Measurements from ENCODE around the gene ATG7.
"Not testable (repeated sequence)": the region's sequence is repeated elsewhere in the genome, so short reads cannot be mapped to it uniquely, and the experiment has no call there.

The ATG7 gene

DNA sequence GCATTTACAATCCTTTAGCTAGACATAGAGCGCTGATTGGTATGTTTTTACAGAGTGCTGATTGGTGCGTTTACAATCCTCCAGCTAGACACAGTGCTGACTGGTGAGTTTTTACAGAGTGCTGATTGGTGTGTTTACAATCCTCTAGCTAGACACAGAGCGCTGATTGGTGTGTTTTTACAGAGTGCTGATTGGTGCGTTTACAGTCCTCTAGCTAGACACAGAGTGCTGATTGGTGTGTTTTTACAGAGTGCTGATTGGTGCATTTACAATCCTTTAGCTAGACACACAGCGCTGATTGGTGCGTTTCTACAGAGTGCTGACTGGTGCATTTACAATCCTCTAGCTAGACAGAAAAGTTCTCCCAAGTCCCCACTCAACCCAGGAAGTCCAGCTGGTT, 76.7 kb downstream of the ATG7 start:
- ATAC-seq, H3K4me3 Mint-ChIP-seq, H3K4me1 Mint-ChIP-seq, H3K27me3 Mint-ChIP-seq, H3K27ac Mint-ChIP-seq, H3K9me3 Mint-ChIP-seq: not testable (repeated sequence)
- peaks cover 76% of the 10 kb centered on the region for H3K36me3 Mint-ChIP-seq

DNA sequence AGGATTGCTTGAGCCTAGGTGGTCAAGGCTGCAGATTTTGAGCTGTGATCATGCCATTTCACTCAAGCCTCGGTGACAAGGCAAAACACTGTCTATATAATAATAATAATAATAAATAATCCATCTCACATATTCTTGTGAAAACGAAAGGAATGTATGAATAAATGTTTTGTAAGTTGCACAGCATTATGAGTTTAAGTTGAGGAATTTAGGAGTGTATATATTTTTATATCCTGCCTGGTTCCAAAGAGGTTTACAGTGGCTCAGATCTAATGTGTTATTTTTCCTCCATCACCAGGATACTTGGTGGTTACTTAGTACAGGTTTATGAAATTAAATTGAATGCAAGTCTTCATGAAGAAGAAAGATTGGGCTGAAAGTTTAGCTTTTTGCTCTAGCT, 77.2 kb downstream of the ATG7 start:
- Mint-ChIP-seq H3K27ac (no peak overlapping the region), H3K9me3 (peaks cover 5% of the 10 kb centered on the region), H3K36me3 (peaks cover 71% of the 10 kb centered on the region), H3K4me1 (no peaks in the 10 kb centered on the region), H3K27me3 (no peaks in the 10 kb centered on the region), H3K4me3 (no peak overlapping the region)
- ATAC-seq, result no peak

DNA sequence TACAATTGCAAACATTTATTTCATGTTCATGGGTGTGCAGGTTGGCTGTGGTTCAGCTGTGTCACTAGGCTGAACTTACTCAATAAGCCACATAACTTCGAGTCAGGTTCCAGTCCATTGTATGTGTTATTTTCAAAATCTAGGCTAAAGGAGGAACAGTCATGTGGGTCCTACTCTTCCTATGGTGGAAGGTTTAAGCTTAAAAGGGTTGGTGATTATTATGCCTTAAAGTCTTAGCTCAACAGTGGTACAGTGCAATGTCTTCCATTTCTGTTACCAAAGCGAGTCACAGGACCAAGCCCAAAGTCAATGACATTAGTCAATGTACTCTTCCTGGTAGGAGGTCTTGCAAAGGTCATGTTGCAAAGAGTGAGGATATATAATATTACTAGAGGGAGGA, 78.2 kb downstream of the ATG7 start:
- Mint-ChIP-seq H3K9me3 (peaks cover 5% of the 10 kb centered on the region), H3K36me3 (peaks cover 79% of the 10 kb centered on the region), H3K4me3 (no peak overlapping the region), H3K27ac (no peak overlapping the region), H3K27me3 (no peaks in the 10 kb centered on the region), H3K4me1 (no peaks in the 10 kb centered on the region)
- ATAC-seq, result no peak

DNA sequence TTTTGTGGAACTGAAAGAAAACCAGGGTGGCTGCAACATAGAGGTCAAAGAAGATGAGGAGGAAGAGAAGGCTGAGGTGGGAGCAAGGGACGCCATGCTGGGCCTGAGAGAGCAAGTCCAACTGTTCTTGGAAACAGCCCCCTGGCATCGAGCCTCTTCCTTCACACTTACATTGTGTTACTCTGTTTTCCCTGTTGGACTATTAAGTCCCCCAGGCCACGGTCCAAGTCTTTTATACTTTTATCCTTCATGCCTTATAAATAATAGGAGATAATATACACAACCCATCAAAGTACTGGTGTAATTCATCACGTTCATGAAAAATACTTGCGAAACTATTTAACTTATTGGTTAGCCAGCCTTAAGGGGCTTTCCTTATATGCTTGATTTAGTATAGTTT, 79.3 kb downstream of the ATG7 start:
- Mint-ChIP-seq H3K27ac (no peak overlapping the region), H3K36me3 (peaks cover 80% of the 10 kb centered on the region)

DNA sequence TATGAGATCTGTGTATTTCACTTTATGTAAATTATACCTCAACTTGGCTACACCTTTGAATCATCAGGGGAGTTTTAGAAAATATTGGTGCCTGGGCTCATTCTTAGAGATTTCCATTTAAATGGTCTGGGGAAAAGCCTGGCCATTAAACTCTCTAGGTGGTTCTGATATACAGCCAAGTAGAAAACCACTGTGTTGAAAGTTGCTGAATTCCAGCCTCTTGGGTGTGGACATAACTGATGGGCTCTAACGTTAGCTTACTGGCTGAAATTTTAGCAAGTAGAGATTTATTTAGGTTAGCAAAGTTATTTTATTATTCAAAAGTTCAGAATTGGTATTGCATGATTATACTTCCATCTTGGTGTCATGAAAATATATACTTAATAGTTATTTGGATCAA, 84.1 kb downstream of the ATG7 start:
- Mint-ChIP-seq H3K27me3 (no peaks in the 10 kb centered on the region), H3K4me1 (no peaks in the 10 kb centered on the region), H3K27ac (no peak overlapping the region), H3K9me3 (no peaks in the 10 kb centered on the region), H3K4me3 (no peak overlapping the region), H3K36me3 (peaks cover 64% of the 10 kb centered on the region)
- ATAC-seq, result no peak

More for the DNA sequence above, 79.3 kb downstream of the ATG7 start:
- no peaks in the 10 kb centered on the region for H3K4me1 Mint-ChIP-seq
- peaks cover 5% of the 10 kb centered on the region for H3K9me3 Mint-ChIP-seq
- ATAC-seq, result no peak
- no peaks in the 10 kb centered on the region for H3K27me3 Mint-ChIP-seq
- no peak overlapping the region for H3K4me3 Mint-ChIP-seq

DNA sequence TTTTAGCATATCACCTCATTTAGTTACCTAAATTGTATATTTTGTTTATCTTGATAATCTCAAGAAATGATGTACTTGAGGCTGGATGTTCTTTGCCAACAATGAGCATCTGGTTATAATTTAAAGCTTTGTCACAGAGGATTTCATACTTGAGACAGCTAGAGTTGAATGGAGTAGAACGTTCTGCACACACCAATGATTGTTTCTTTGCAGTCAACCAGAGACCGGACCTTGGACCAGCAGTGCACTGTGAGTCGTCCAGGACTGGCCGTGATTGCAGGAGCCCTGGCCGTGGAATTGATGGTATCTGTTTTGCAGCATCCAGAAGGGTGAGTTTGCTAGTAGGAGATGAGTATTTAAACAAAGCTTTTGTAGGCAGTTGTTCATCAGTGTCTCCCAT, 90.4 kb downstream of the ATG7 start:
- Mint-ChIP-seq H3K9me3 (no peaks in the 10 kb centered on the region), H3K36me3 (peaks cover 71% of the 10 kb centered on the region), H3K27ac (no peak overlapping the region), H3K4me3 (no peak overlapping the region), H3K27me3 (no peaks in the 10 kb centered on the region), H3K4me1 (no peaks in the 10 kb centered on the region)
- ATAC-seq, result no peak

DNA sequence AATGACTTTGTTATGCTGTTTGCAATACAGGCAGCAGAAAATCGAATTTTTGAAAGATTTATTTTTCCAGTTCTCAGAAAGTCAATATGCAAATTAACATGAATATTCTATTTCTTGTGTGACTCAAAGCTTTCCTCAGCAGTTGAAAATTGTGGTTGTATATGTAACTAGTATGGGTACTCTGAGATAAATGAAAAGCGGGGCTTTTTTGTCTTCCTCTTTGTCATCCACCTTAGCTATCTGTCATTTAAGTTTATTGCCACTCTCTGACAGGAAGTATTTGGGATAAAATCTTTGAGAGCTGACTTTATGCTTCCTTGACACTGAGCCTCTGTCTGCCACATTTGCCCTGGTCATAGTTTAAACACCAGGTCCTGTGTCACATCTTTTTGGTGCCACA, 91.5 kb downstream of the ATG7 start:
- Mint-ChIP-seq H3K4me1 (no peaks in the 10 kb centered on the region), H3K4me3 (no peak overlapping the region), H3K27me3 (no peaks in the 10 kb centered on the region), H3K36me3 (peaks cover 63% of the 10 kb centered on the region), H3K9me3 (no peaks in the 10 kb centered on the region), H3K27ac (no peak overlapping the region)
- no peak for ATAC-seq

DNA sequence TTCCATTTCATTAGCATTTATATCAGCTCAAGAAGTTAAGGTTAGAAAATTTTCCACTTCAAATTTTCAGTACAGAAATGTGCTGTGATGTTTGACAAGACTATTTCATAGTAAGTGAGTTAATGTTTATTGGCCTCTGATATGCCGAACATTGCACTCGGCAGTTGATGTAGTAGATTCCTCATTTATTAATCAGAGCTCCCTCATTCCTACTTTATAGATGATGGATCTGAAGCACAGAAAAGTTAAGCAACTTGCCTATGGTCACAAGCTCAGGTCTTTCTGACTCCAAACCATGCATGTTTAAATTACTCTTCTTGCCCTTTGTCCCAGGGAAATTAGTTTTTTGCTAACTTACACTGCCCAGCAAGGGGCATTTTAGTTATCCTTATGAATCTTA, 92.0 kb downstream of the ATG7 start:
- Mint-ChIP-seq H3K4me1 (no peaks in the 10 kb centered on the region), H3K27ac (no peak overlapping the region), H3K4me3 (no peak overlapping the region), H3K36me3 (peaks cover 61% of the 10 kb centered on the region), H3K27me3 (no peaks in the 10 kb centered on the region), H3K9me3 (no peaks in the 10 kb centered on the region)
- no peak for ATAC-seq

DNA sequence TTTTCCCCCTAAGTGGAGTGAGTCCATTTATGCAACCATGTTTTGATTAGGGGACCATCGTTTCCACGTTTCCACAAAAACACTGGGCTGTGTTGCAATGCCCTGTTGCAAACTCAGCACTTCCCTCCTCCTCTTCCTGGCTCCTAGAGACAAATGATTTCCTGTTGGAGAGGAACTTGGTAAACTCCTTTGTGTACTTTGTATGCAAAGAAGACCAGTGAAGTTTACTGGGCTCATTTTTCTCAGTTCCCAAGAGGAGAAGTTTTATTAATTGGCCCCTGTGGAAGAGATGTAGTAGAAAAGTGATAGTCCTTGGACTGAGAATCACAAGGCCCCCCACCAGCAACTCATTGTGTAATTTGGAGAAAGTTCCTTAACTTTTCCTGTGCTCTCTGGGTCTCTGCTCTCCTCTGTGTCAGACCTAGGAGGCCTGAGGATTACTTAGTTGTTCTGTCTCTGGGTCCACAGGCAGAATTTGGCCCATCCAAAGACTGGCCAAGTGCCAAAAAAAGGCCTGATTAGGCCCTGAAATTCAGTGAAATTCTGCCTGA, 95.0 kb downstream of the ATG7 start:
- Mint-ChIP-seq H3K36me3 (peaks cover 70% of the 10 kb centered on the region), H3K9me3 (no peaks in the 10 kb centered on the region), H3K27me3 (no peaks in the 10 kb centered on the region), H3K4me1 (no peaks in the 10 kb centered on the region), H3K4me3 (no peak overlapping the region), H3K27ac (no peak overlapping the region)
- ATAC-seq, result no peak

DNA sequence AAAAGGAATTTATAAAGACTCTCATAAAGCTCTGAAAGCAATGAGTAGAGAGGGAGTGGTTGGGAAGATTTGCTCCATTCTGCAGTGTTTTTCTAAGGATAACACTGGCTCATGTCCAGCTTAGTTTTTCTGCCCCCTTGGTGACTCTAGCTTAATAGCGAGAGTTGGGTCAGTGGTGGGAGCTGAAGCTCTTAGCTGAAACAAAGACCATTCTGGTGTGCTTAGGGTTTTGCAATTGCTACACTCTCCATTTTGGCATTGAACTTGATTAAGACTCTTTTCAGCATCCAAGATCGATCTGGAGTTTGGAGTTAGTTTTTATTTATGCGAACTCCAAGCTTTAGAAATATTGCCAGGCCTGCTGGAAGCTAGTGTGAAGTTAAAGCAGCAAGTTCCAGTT, 98.0 kb downstream of the ATG7 start:
- no peak overlapping the region for H3K27ac Mint-ChIP-seq
- no peak overlapping the region for H3K4me3 Mint-ChIP-seq
- no peak for ATAC-seq
- H3K4me1 Mint-ChIP-seq, result no peaks in the 10 kb centered on the region
- H3K27me3 Mint-ChIP-seq, result no peaks in the 10 kb centered on the region
- no peaks in the 10 kb centered on the region for H3K9me3 Mint-ChIP-seq
- H3K36me3 Mint-ChIP-seq, result peaks cover 49% of the 10 kb centered on the region

DNA sequence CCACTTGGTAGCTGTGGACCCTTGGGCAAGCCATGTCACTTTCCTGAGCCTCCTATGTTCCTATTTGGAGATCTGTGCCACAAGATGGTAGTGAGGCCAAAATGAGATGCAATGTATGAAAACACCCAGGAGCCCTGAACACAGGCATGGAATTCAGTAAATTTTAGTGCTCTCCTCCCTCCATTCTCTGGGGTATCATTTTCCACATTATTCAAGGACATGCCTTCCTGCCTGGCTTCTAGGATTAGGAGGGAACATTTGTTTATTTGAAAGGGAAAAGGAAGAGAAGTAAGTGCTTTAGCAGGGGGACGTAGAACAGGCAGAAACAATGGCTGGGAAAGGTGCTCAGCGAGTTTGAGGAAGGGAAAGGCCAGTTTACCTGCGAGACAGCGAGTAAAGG, 98.8 kb downstream of the ATG7 start:
- no peaks in the 10 kb centered on the region for H3K4me1 Mint-ChIP-seq
- peaks cover 46% of the 10 kb centered on the region for H3K36me3 Mint-ChIP-seq
- H3K27ac Mint-ChIP-seq, result no peak overlapping the region

DNA sequence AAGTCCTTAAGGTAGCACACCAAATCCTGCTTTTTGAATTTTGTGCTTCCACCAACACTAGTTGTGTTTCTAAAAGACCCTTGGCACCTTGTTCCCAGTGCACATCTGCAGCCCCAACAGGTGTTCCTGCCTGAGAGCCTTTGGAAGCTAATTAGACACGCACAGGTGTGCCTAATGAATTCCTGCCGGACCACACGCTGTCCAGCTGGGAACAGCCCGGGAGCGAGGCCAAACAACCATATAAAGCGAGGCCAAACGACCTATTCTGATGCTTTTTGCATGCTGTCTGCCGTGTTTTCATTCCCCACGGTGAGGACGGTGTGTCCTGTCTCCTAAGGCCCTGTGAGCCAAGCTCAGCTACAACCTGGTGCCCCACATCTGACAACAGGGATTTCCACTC, 99.5 kb downstream of the ATG7 start:
- Mint-ChIP-seq H3K4me3 (no peak overlapping the region), H3K36me3 (peaks cover 43% of the 10 kb centered on the region), H3K9me3 (no peaks in the 10 kb centered on the region), H3K4me1 (no peaks in the 10 kb centered on the region), H3K27me3 (no peaks in the 10 kb centered on the region), H3K27ac (no peak overlapping the region)
- ATAC-seq, result no peak

More for the DNA sequence above, 98.8 kb downstream of the ATG7 start:
- ATAC-seq, result no peak
- Mint-ChIP-seq H3K27me3 (no peaks in the 10 kb centered on the region), H3K9me3 (no peaks in the 10 kb centered on the region), H3K4me3 (no peak overlapping the region)

DNA sequence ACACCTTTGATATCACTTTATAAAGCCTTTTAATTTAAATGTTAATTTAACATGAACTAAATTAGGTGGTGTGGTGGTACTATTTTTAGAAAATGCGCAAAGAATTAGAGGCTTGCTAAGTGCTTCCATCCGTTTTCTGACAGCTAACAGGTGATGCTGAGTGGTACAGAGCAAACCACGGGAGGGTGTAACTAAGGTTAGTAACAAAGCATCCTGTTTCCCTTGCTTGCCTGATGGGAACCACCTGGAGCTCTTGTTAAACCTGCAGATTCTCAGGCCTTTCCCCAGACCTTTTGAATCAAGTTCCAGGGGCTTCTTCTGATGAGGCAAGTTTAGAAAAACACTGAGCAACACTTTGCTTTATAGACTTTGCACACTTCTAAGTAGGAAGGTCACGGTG, 101.0 kb downstream of the ATG7 start:
- no peaks in the 10 kb centered on the region for H3K9me3 Mint-ChIP-seq
- peaks cover 44% of the 10 kb centered on the region for H3K36me3 Mint-ChIP-seq
- H3K27me3 Mint-ChIP-seq, result no peaks in the 10 kb centered on the region
- H3K27ac Mint-ChIP-seq, result no peak overlapping the region
- ATAC-seq, result no peak
- no peak overlapping the region for H3K4me3 Mint-ChIP-seq
- H3K4me1 Mint-ChIP-seq, result no peaks in the 10 kb centered on the region

DNA sequence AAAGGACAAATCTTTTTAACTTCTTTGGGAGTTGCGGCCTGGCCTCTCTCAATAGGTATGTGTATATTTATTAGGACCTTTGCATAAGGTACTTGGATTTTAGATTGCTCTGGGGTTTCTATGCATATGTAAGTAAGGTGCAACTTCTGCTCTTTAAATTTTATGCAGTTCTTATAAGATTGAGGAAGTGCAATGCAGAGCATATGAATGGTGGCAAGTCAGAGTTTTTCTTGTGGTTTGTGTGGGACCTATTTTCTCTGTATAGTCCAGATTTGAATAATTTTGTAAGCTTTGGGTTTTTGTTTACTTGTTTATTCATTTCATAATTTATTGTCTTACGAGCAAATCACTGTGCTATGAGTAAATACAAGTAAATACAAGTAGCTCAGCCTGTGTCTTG, 101.5 kb downstream of the ATG7 start:
- H3K27me3 Mint-ChIP-seq, result no peaks in the 10 kb centered on the region
- no peak overlapping the region for H3K4me3 Mint-ChIP-seq
- no peak for ATAC-seq

DNA sequence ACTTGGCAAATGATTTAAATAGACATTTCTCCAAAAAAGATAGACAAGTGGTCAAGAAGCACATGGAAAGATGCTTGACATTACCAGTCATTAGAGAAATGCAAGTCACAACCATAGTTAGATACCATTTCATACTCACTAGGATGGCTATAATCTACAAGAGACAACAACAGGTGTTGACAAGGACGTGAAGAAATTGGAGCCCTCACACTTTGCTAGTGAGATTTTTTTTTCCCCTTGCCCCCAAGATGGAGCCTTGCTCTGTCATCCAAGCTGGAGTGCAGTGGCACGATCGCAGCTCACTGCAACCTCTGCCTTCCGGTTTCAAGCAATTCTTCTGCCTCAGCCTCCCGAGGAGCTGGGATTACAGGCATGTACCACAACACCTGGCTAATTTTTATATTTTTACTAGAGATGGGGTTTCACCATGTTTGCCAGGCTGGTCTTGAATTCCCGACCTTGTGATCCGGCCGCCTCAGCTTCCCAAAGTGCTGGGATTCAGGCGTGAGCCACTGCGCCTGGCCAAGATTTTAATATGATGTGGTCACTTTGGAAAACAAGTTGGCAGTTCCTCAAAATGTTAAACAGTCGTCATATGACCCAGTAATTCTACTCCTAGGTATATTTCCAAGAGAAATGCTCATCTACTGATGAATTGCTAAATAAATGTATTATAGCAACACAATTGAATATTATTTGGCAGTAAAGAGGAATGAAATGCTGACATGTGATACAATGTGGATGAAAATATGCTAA, 103.3 kb downstream of the ATG7 start:
- Mint-ChIP-seq H3K27me3 (no peaks in the 10 kb centered on the region), H3K36me3 (peaks cover 38% of the 10 kb centered on the region), H3K9me3 (no peaks in the 10 kb centered on the region), H3K4me1 (no peaks in the 10 kb centered on the region), H3K4me3 (no peak overlapping the region), H3K27ac (no peak overlapping the region)
- no peak for ATAC-seq

More for the DNA sequence above, 101.5 kb downstream of the ATG7 start:
- Mint-ChIP-seq H3K4me1 (no peaks in the 10 kb centered on the region), H3K9me3 (no peaks in the 10 kb centered on the region), H3K36me3 (peaks cover 44% of the 10 kb centered on the region), H3K27ac (no peak overlapping the region)

DNA sequence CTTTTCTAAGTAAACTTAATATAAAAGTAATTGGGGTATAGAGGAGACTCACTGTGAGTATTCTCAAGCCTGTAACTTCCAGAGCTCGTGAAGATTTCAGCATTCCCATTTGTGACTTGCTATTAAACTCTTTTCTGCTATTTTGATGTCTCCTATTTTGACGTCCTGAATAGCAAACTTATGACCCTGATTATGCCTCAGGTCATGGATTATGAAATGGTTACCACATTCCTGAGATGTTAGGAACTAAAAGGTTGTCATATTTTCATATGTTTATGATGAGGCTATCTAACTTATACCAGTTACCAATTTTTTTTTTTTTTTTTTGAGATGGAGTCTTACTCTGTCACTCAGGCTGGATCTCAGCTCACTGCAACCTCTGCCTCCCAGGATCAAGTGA, 105.5 kb downstream of the ATG7 start:
- H3K9me3 Mint-ChIP-seq, result no peaks in the 10 kb centered on the region
- no peaks in the 10 kb centered on the region for H3K27me3 Mint-ChIP-seq
- no peak overlapping the region for H3K4me3 Mint-ChIP-seq
- H3K27ac Mint-ChIP-seq, result no peak overlapping the region
- no peaks in the 10 kb centered on the region for H3K4me1 Mint-ChIP-seq
- peaks cover 23% of the 10 kb centered on the region for H3K36me3 Mint-ChIP-seq
- no peak for ATAC-seq

All from stimulated activated memory B cell treated with anti-CD40 and anti-IgM and Interleukin-4, amounts not matched to agents 10 μg/mL and 1 μg/mL and 100 μg/mL, for 72 hours (primary cell).